22Rv1 (cell line): Measurements from ENCODE around the gene CTRL.

Experiments
- CTCF ChIP-seq: fragments of 450-650 bp; IDR thresholded peaks from 2 replicates; pipeline ENCODE4 v1.5.1; 2017; ENCODE audit warnings: mild to moderate bottlenecking
- ZFX ChIP-seq: fragments of 450-650 bp; IDR thresholded peaks from 2 replicates; pipeline ENCODE4 v1.6.1; 2017; ENCODE audit warnings: antibody characterized with exemption, borderline replicate concordance

GRCh38 chr16:67959536-67960329 is 28.1 kb upstream of the CTRL start:
- TF ChIP-seq CTCF (no peak), ZFX (no peak)
